Neural progenitor cell (in vitro differentiated cells): ENCODE measurements around the gene ZXDC. TPM values are rescaled to one million over a fixed set of nuclear protein-coding genes. Genes with fewer than 3 reads are reported as not detected.

ENCODE experiments used
- DNase-seq: peaks from one replicate; pipeline ENCODE4 v3.0.0-alpha.2; 2016; ENCODE audit warnings: low spot score
- H2AFZ ChIP-seq: fragments of 200-600 bp; sonication (generic); replicated peaks from 2 replicates; pipeline ENCODE4 v1.6.1; 2016; ENCODE audit warnings: antibody characterized with exemption
- H3F3A ChIP-seq: fragments of 200-600 bp; sonication (generic); 2 replicates; pipeline ENCODE4 v1.6.1; 2016; ENCODE audit warnings: antibody characterized with exemption, low read depth
- H3K27ac ChIP-seq: fragments of 200-600 bp; sonication (generic); 2 replicates; pipeline ENCODE4 v1.5.1; 2016; ENCODE audit warnings: mild to moderate bottlenecking
- H3K27me3 ChIP-seq: fragments of 200-600 bp; sonication (generic); 2 replicates; pipeline ENCODE4 v1.6.1; 2016; ENCODE audit warnings: mild to moderate bottlenecking, moderate library complexity
- H3K36me3 ChIP-seq: fragments of 200-600 bp; sonication (generic); 2 replicates; pipeline ENCODE4 v1.5.1; 2016
- H3K4me1 ChIP-seq: fragments of 200-600 bp; sonication (generic); 2 replicates; pipeline ENCODE4 v1.6.1; 2016; ENCODE audit warnings: mixed run types
- H3K4me2 ChIP-seq: fragments of 200-600 bp; sonication (generic); 2 replicates; pipeline ENCODE4 v1.6.1; 2016
- H3K4me3 ChIP-seq: fragments of 200-600 bp; sonication (generic); 2 replicates; pipeline ENCODE4 v1.5.1; 2016
- H3K79me2 ChIP-seq: fragments of 200-600 bp; sonication (generic); 2 replicates; pipeline ENCODE4 v1.6.1; 2016; ENCODE audit warnings: low read depth
- H3K9ac ChIP-seq: fragments of 200-600 bp; sonication (generic); 2 replicates; pipeline ENCODE4 v1.6.1; 2016
- H3K9me3 ChIP-seq: fragments of 200-600 bp; sonication (generic); 2 replicates; pipeline ENCODE4 v1.5.1; 2016; ENCODE audit warnings: low read depth
- H4K20me1 ChIP-seq: fragments of 200-600 bp; sonication (generic); 2 replicates; pipeline ENCODE4 v1.6.1; 2016; ENCODE audit warnings: low read depth
- H3K27ac Mint-ChIP-seq: 3 replicates; pipeline ENCODE4 v1.8.0; 2021; ENCODE audit warnings: mixed read lengths
- H3K27me3 Mint-ChIP-seq: 2 replicates; pipeline ENCODE4 v1.8.0; 2022; ENCODE audit warnings: low read depth, mild to moderate bottlenecking, inconsistent platforms, moderate library complexity, mixed read lengths; ENCODE audit not compliant: insufficient read depth
- H3K36me3 Mint-ChIP-seq: 3 replicates; pipeline ENCODE4 v1.8.0; 2021; ENCODE audit warnings: mixed read lengths
- H3K4me1 Mint-ChIP-seq: 3 replicates; pipeline ENCODE4 v1.8.0; 2021; ENCODE audit warnings: mixed read lengths
- H3K4me3 Mint-ChIP-seq: 3 replicates; pipeline ENCODE4 v1.8.0; 2021; ENCODE audit warnings: mild to moderate bottlenecking, moderate library complexity, mixed read lengths
- H3K9me3 Mint-ChIP-seq: 3 replicates; pipeline ENCODE4 v1.8.0; 2020; ENCODE audit warnings: mixed read lengths
- CTCF ChIP-seq: fragments of 200-600 bp; sonication (generic); IDR thresholded peaks from 2 replicates; pipeline ENCODE4 v1.5.1; 2017; ENCODE audit warnings: antibody characterized with exemption, mild to moderate bottlenecking
- EZH2 ChIP-seq: fragments of 200-600 bp; sonication (generic); IDR thresholded peaks from 2 replicates; pipeline ENCODE4 v1.6.1; 2017; ENCODE audit warnings: antibody characterized with exemption, mild to moderate bottlenecking, moderate library complexity
- EZH2phosphoT487 ChIP-seq: fragments of 200-600 bp; sonication (generic); IDR thresholded peaks from 2 replicates; pipeline ENCODE4 v1.6.1; 2017; ENCODE audit warnings: antibody characterized with exemption
- total RNA-seq: library from RNA; depleted of rRNA; stranded (reverse); fragments of >200 nt; gene quantifications from 2 replicates; pipeline ENCODE4 v1.2.3, GENCODE V29; 2015; ENCODE audit warnings: low replicate concordance

The ZXDC gene
- total RNA-seq, 1 donor from 2014 or later = 12.4 TPM

- Histone ChIP-seq H3K4me1 (peaks cover 10% of the 10 kb centered on the region), H3K4me3 (no peak within 1 kb of the TSS), H3K27ac (no peak within 1 kb of the TSS), H3K27me3 (peaks cover 1% of the 10 kb centered on the region), H4K20me1 (no peaks in the 10 kb centered on the region), H3K9ac (no peak within 1 kb of the TSS), H3F3A (no peaks in the 10 kb centered on the region), H3K36me3 (no peaks in the 10 kb centered on the region), H3K4me2 (peak within 1 kb of the TSS; percentile 46), H3K9me3 (no peaks in the 10 kb centered on the region), H2AFZ (no peak within 1 kb of the TSS), H3K79me2 (no peaks in the 10 kb centered on the region)
- peaks cover 29% of the 10 kb centered on the region for H3K4me1 Mint-ChIP-seq
- peaks cover 9% of the 10 kb centered on the region for H3K27me3 Mint-ChIP-seq
- H3K9me3 Mint-ChIP-seq = no peaks in the 10 kb centered on the region
- H3K36me3 Mint-ChIP-seq = no peaks in the 10 kb centered on the region
- TF ChIP-seq EZH2 (no peak), EZH2phosphoT487 (no peak), CTCF (no peak)
- no peak within 1 kb of the TSS for H3K4me3 Mint-ChIP-seq
- no peak for DNase-seq
- H3K27ac Mint-ChIP-seq = peak within 1 kb of the TSS; percentile 70
These were observed 41.7 kb upstream of the ZXDC start, which contains the start of gene UROC1 for GRCh38 chr3:126517291-126517951. TSS of gene UROC1 (minus strand) at chr3:126517773. CDS start at chr3:126517719, 54 bp downstream.

GRCh38 chr3:126516936-126517290 lies 41.2 kb upstream of the ZXDC start:
- Histone ChIP-seq H3F3A (no peaks in the 10 kb centered on the region), H3K36me3 (no peaks in the 10 kb centered on the region), H3K27ac (no peak overlapping the region), H3K9me3 (no peaks in the 10 kb centered on the region), H2AFZ (no peak overlapping the region), H3K4me2 (no peak overlapping the region), H3K4me3 (no peak overlapping the region), H3K79me2 (no peaks in the 10 kb centered on the region), H3K4me1 (peaks cover 10% of the 10 kb centered on the region), H4K20me1 (no peaks in the 10 kb centered on the region), H3K27me3 (no peaks in the 10 kb centered on the region), H3K9ac (no peak overlapping the region)
- Mint-ChIP-seq H3K4me3 (no peak overlapping the region), H3K27me3 (peaks cover 4% of the 10 kb centered on the region), H3K4me1 (peaks cover 25% of the 10 kb centered on the region), H3K9me3 (no peaks in the 10 kb centered on the region), H3K27ac (peak overlapping the region; percentile 70), H3K36me3 (no peaks in the 10 kb centered on the region)
- DNase-seq = no peak
- TF ChIP-seq EZH2phosphoT487 (no peak), CTCF (no peak), EZH2 (no peak)

GRCh38 chr3:126516152-126516935 lies 40.7 kb upstream of the ZXDC start:
- Mint-ChIP-seq H3K27ac (peak overlapping the region; percentile 70), H3K27me3 (peaks cover 4% of the 10 kb centered on the region), H3K4me3 (no peak overlapping the region), H3K9me3 (no peaks in the 10 kb centered on the region), H3K36me3 (no peaks in the 10 kb centered on the region), H3K4me1 (peaks cover 31% of the 10 kb centered on the region)
- Histone ChIP-seq H3K27me3 (no peaks in the 10 kb centered on the region), H2AFZ (no peak overlapping the region), H4K20me1 (no peaks in the 10 kb centered on the region), H3K36me3 (no peaks in the 10 kb centered on the region), H3K9me3 (no peaks in the 10 kb centered on the region), H3K9ac (no peak overlapping the region), H3K4me2 (no peak overlapping the region), H3K4me3 (no peak overlapping the region), H3F3A (no peaks in the 10 kb centered on the region), H3K4me1 (peaks cover 10% of the 10 kb centered on the region), H3K27ac (no peak overlapping the region), H3K79me2 (no peaks in the 10 kb centered on the region)
- DNase-seq = no peak
- no peak for TF ChIP-seq EZH2
- TF ChIP-seq CTCF = no peak
- TF ChIP-seq EZH2phosphoT487 = no peak
